Measurements from ENCODE around the gene HIGD1C. TPM values are rescaled to one million over a fixed set of nuclear protein-coding genes. Genes with fewer than 3 reads are reported as not detected.

The HIGD1C gene
- total RNA-seq, 1 donor from 2014 or later, result not detected

DNA sequence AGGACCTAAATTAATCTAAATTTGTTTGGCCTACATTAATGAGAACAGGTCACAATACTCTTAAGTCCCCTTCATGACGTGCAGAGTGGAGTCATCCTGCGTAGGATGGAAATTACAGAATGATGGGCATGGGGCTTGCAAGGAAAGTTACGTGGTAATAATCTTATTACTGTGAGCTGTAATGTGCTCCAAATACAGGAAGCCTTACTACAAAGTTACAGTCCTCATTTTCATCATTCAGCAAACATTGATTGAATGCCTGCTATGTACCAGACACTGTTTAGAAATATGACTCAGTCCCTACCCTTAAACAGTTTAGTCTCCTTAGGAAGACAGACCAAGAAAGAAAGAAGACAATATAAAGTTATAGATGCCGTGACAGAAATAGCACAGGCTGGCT, 9.4 kb downstream of the HIGD1C start:
- intact Hi-C loops (cut with DNase I), result no loop called here
- Histone ChIP-seq H3K4me1 (no peaks in the 10 kb centered on the region), H3K27ac (no peak overlapping the region)

DNA sequence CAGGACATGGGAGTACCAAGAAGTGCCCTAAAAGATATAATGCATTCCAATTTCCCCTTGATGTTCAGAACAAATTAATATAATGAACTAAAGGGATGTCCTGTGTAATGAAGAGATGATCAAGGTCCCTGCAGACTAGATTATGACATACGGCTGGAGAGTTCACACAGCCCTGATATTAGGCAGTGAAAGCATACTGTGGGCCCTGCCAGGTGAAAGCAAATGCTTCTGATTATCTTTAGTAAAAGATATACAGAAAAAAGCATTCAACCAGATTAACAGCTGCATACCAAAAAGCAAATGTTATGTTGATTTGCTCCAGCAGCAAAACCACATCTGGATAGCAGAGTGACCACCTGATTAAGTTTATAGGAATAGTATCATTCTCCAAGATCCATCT, 12.1 kb downstream of the HIGD1C start:
- no peak overlapping the region for H3K27ac ChIP-seq
- H3K9me3 ChIP-seq, result no peaks in the 10 kb centered on the region
- no peaks in the 10 kb centered on the region for H3K36me3 ChIP-seq
- no peaks in the 10 kb centered on the region for H3K27me3 ChIP-seq
- no peak overlapping the region for H3K4me3 ChIP-seq
- no peak for DNase-seq (ENCODE audit: extremely low spot score in 2 of 2)
- intact Hi-C loops (cut with DNase I), result no loop called here
- TF ChIP-seq, protein P1, sequence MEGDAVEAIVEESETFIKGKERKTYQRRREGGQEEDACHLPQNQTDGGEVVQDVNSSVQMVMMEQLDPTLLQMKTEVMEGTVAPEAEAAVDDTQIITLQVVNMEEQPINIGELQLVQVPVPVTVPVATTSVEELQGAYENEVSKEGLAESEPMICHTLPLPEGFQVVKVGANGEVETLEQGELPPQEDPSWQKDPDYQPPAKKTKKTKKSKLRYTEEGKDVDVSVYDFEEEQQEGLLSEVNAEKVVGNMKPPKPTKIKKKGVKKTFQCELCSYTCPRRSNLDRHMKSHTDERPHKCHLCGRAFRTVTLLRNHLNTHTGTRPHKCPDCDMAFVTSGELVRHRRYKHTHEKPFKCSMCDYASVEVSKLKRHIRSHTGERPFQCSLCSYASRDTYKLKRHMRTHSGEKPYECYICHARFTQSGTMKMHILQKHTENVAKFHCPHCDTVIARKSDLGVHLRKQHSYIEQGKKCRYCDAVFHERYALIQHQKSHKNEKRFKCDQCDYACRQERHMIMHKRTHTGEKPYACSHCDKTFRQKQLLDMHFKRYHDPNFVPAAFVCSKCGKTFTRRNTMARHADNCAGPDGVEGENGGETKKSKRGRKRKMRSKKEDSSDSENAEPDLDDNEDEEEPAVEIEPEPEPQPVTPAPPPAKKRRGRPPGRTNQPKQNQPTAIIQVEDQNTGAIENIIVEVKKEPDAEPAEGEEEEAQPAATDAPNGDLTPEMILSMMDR (IDR thresholded peaks at IDR 0.05), result no peak
- TF ChIP-seq POLR2A (IDR thresholded peaks at IDR 0.05) (no peak), POLR2AphosphoS5 (IDR thresholded peaks at IDR 0.05; ENCODE audit: insufficient read depth in 1 of 2, low read depth in 1 of 2) (no peak)
- H3K4me1 ChIP-seq, result no peaks in the 10 kb centered on the region

More for the DNA sequence above, 9.4 kb downstream of the HIGD1C start:
- TF ChIP-seq POLR2AphosphoS5 (IDR thresholded peaks at IDR 0.05; ENCODE audit: insufficient read depth in 1 of 2, low read depth in 1 of 2) (no peak), POLR2A (IDR thresholded peaks at IDR 0.05) (no peak)
- TF ChIP-seq, protein P1 (IDR thresholded peaks at IDR 0.05), result no peak
- Histone ChIP-seq H3K4me3 (no peak overlapping the region), H3K9me3 (no peaks in the 10 kb centered on the region), H3K27me3 (no peaks in the 10 kb centered on the region), H3K36me3 (no peaks in the 10 kb centered on the region)
- no peak for DNase-seq (ENCODE audit: extremely low spot score in 2 of 2)

DNA sequence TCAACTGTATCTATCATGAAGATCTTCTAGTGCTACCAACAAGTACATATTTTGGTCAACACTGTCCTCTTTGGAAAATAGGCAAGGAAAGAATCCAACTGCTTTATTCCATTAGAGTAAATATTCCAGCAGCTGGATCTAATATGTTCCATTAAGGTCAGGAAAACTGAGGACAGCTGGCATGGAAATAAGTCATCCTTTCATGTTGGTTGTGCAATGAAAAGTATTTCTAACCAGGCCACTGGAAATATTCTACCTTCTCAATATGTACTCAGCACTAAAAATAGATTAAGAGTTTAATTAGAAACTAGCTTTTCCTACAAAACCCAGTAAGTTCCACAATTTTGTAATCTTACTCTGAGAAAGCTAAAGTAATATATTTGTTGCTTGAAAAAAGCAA, 19.6 kb downstream of the HIGD1C start:
- no peak for DNase-seq (ENCODE audit: extremely low spot score in 2 of 2)
- Histone ChIP-seq H3K27me3 (no peaks in the 10 kb centered on the region), H3K36me3 (no peaks in the 10 kb centered on the region), H3K27ac (no peak overlapping the region), H3K9me3 (no peaks in the 10 kb centered on the region), H3K4me1 (no peaks in the 10 kb centered on the region), H3K4me3 (no peak overlapping the region)
- intact Hi-C loops (cut with DNase I), result no loop called here
- TF ChIP-seq, protein P1 (IDR thresholded peaks at IDR 0.05), result no peak
- TF ChIP-seq POLR2AphosphoS5 (IDR thresholded peaks at IDR 0.05; ENCODE audit: insufficient read depth in 1 of 2, low read depth in 1 of 2), result no peak
- no peak for TF ChIP-seq POLR2A (IDR thresholded peaks at IDR 0.05)

DNA sequence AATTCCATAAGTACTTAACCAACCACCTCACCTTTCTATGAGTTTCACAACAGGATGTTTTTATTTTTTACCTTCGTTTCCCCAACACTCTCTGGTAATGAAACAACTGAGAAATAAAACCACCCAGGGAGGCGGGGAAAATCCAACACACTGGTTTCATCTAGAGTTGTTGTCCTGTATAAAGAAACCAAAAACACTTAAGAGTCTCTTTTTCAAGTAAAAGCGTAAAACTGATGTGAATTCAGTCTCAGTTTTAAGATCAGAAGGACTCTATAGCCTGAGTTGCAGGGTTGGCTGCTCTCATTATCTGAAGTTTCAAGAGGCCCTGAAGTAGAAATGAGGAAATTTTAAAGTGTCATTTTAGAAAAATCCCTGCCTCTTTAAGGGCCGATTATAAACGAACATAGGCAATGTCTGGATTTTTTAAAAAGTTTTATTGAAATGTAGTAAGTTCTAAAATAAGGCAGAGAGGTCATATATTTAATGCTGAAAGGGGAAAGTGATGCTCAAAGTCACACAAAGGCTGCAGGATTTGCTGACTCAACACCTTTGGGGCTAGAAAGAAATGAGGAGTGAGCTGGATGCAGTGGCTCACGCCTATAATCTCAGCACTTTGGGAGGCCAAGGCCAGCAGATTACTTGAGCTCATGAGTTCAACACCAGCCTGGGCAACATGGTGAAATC, 27.2 kb downstream of the HIGD1C start:
- no peak overlapping the region for H3K4me3 ChIP-seq
- H3K36me3 ChIP-seq, result peaks cover 0 to 6% of the 10 kb centered on the region in 2 donors
- peaks cover 6% of the 10 kb centered on the region for H3K4me1 ChIP-seq
- no peaks in the 10 kb centered on the region for H3K9me3 ChIP-seq
- no peak overlapping the region for H3K27ac ChIP-seq
- TF ChIP-seq, protein P1 (IDR thresholded peaks at IDR 0.05), result no peak
- TF ChIP-seq POLR2AphosphoS5 (IDR thresholded peaks at IDR 0.05; ENCODE audit: insufficient read depth in 1 of 2, low read depth in 1 of 2) (no peak), POLR2A (IDR thresholded peaks at IDR 0.05) (no peak)
- intact Hi-C loops (cut with DNase I), result loop anchor here (10.0 kb wide), 2 partner anchors 55 to 155 kb away; a partner anchor contains a TSS
- no peaks in the 10 kb centered on the region for H3K27me3 ChIP-seq
- no peak for DNase-seq (ENCODE audit: extremely low spot score in 2 of 2)

DNA sequence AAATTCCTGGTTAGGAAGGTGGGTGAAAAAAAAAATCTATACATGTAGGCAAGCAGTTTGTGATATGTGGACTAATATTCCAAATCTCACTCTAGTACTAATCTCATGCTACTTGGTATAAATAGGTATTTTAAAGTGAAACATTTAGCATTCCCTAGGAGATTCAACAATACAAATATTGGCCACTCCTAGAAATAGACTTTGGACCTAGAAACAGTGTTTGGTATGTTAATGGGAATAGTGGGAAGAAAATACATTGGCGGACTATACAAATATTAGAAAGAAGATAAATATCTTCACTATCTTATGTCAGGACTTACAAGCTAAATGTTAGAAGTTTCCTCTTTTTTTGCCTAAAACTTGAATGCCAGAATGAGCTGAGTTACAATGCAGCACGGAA, 28.2 kb downstream of the HIGD1C start:
- H3K4me1 ChIP-seq, result peaks cover 16% of the 10 kb centered on the region
- DNase-seq (ENCODE audit: extremely low spot score in 2 of 2), result no peak
- TF ChIP-seq POLR2AphosphoS5 (IDR thresholded peaks at IDR 0.05; ENCODE audit: insufficient read depth in 1 of 2, low read depth in 1 of 2) (no peak), POLR2A (IDR thresholded peaks at IDR 0.05) (no peak)
- TF ChIP-seq, protein P1 (IDR thresholded peaks at IDR 0.05), result no peak
- H3K27ac ChIP-seq, result no peak overlapping the region
- no peaks in the 10 kb centered on the region for H3K9me3 ChIP-seq
- H3K36me3 ChIP-seq, result peaks cover 0 to 6% of the 10 kb centered on the region in 2 donors
- no peak overlapping the region for H3K4me3 ChIP-seq
- no peaks in the 10 kb centered on the region for H3K27me3 ChIP-seq
- intact Hi-C loops (cut with DNase I), result loop anchor here (10.0 kb wide), 2 partner anchors 56 to 156 kb away; a partner anchor contains a TSS
